VCaP (cell line): Measurements from ENCODE around the gene NXN.

ENCODE experiments used
- H3K27ac ChIP-seq: fragments of 450-650 bp; 2 replicates; pipeline ENCODE4 v1.5.1; 2017
- CTCF ChIP-seq: fragments of 450-650 bp; conservative IDR thresholded peaks from 2 replicates; pipeline ENCODE4 v1.5.1; 2017; ENCODE audit warnings: mild to moderate bottlenecking, moderate library complexity

The NXN gene

GRCh38 chr17:920190-920589 lies 59.4 kb downstream of the NXN start:
- H3K27ac ChIP-seq = no peak overlapping the region
- TF ChIP-seq CTCF = no peak

GRCh38 chr17:917941-918740 lies 61.4 kb downstream of the NXN start:
- H3K27ac ChIP-seq = no peak overlapping the region
- TF ChIP-seq CTCF = no peak

GRCh38 chr17:917391-917811 lies 62.2 kb downstream of the NXN start:
- TF ChIP-seq CTCF = no peak
- H3K27ac ChIP-seq = no peak overlapping the region

GRCh38 chr17:916315-916714 lies 63.3 kb downstream of the NXN start:
- H3K27ac ChIP-seq = peak overlapping the region; percentile 40
- TF ChIP-seq CTCF = no peak

GRCh38 chr17:915538-916201 lies 63.9 kb downstream of the NXN start:
- H3K27ac ChIP-seq = peak overlapping the region; percentile 40
- TF ChIP-seq CTCF = no peak

- no peak overlapping the region for H3K27ac ChIP-seq
Observed at GRCh38 chr17:914561-914960, 65.0 kb downstream of the NXN start.

More at GRCh38 chr17:914561-914960, 65.0 kb downstream of the NXN start:
- no peak for TF ChIP-seq CTCF
